Right forelimb (tissue), 1 donor: ENCODE results near the gene MYF5.
"Not testable (repeated sequence)": the region's sequence is repeated elsewhere in the genome, so short reads cannot be mapped to it uniquely, and the experiment has no call there.

Experiments
- DNase-seq: peaks from one replicate; pipeline ENCODE4 v3.0.0-alpha.2; 2018

The MYF5 gene

DNA sequence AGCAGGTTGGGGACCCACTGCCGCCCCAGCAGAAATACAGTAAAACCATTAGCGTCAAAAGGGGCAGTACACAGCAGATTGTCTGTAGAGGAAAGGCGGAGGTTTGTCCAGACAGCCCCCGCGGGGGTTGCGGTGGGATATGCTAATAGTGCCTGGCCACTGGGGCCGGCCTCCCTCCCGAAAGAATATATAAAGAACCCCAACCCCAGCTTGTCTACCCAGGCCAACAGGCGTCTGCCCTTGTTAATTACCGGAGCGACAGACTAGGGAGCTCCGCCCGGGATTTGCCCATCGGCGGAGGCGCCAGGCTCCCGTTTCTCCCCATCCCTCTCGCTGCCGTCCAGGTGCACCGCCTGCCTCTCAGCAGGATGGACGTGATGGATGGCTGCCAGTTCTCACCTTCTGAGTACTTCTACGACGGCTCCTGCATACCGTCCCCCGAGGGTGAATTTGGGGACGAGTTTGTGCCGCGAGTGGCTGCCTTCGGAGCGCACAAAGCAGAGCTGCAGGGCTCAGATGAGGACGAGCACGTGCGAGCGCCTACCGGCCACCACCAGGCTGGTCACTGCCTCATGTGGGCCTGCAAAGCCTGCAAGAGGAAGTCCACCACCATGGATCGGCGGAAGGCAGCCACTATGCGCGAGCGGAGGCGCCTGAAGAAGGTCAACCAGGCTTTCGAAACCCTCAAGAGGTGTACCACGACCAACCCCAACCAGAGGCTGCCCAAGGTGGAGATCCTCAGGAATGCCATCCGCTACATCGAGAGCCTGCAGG is at the start of gene MYF5:
MYF5 (plus strand) TSS at position 217 of the 774 bp plus-strand sequence; CDS start at position 369, 152 bp downstream.
- peak; percentile 60 for DNase-seq

- no peak for DNase-seq
Measured at GRCh38 chr12:80670214-80670613, 46.5 kb upstream of the MYF5 start.

DNA sequence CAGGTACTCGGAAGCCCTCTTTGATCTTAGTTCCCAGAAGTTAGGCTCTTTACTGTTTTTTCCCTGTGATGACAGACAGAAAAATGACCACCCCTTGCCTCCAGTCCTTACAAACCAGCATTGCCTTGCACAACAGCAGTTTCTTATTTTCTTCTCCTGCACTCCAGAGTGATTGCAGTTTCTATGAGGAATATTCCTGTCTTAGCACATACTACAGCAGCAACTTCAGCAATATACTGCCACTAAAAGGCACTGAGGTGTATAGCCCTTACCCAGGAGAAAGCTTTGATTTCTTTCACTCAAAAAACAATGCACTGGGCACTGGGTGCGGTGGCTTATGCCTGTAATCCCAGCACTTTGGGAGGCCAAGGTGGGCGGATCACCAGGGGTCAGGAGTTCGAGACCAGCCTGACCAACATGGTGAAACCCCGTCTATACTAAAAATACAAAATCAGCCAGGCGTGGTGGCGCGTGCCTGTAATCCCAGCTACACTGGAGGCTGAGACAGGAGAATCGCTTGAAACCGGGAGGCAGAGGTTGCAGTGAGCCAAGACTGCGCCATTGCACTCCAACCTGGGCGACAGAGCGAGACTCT is 40.6 kb upstream of the MYF5 start:
- not testable (repeated sequence) for DNase-seq

DNA sequence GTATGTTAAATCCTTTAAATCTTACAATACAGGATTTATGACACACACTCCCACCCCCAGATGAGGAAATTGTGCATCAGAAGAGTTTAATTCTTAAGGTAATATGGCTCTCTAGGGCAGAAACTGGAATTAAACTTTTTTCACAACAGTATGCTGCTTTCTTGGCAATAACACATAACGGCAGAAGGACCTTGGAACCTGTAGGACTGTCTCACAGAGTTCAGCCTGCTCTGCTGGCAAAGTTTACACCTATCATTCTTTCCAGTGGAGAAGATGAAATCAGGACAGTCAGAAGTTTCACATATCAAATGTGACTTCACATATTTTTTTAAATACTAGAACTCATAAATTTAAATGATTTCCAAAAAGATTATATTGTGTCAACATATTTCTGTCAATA is 39.9 kb upstream of the MYF5 start:
- no peak for DNase-seq

DNA sequence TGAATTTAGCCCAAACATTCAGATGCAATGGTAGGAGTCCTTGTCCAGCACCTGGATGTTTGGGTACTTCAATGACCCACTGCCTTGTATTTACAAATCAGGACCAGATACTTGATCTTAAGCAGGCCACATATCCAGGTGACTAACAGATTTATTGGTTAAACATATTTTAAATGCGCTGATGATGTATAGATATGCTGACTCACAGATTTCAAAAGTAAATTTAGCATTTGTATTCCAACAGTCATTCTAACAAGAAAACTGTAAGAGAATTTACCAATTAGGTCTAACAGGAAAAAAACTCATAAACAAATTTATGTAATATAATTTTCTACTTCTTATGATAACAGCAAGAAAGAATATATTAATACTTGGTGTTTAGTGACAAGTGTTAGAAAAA is 38.7 kb upstream of the MYF5 start:
- DNase-seq = no peak

GRCh38 chr12:80679346-80680131 is 37.2 kb upstream of the MYF5 start:
- no peak for DNase-seq

DNA sequence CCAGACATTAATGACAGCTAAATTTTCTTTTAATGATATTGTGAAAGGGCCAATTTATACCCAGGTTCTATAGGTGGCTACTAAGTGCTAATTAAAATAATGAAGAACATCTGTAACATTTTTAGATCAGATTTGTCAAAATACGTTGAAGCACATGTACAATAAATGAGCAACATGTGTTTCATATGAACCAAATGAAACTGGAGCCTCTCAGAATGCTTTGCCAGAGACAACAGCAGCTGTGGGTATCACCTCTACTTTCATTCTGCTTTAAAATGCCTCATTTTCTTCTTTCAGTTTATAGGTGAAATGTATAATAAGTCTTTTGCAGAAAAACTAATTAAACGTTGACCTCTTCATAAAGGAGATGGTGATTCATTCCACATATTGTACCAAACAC is 35.4 kb upstream of the MYF5 start:
- DNase-seq = no peak

- DNase-seq = no peak
Measured at GRCh38 chr12:80681786-80682185, 34.9 kb upstream of the MYF5 start.

DNA sequence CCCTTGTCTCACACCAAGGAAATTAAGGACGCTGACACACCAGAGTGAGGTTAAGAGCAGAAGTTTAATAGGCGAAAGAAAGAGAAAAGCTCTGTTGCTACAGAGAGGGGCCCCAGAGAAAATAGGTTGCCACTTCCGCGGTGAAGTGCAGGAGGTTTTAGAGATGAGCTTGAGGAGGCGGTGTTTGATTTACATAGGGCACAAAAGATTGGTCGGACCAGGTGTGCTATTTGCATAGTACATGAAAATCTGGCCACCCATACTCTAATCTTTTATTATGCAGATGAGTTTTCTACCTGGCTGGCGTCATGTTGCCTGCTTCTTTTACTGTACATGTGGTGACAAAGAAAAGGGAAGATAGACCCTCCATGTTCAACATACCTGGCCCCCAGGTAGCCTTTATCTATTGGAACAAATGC is 32.6 kb upstream of the MYF5 start:
- no peak for DNase-seq

DNA sequence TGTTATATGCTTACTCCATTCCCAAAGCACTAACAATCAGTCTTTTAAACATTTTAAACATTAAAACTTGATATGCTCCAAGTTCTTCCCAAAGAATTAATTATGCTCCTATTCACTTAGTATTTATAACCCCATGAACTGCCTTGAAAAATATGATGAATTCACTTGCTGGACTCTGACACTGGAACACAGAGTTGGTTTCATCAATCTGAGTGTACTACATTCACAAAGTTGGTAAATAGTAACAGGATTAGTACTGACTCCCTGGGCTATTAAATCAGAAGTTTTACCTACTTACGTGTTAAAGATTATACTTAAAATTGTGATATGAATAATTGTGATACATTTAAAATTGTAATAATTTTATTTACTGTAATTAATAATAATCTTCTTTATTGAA is 26.6 kb upstream of the MYF5 start:
- DNase-seq = no peak

GRCh38 chr12:80690513-80690912 is 26.2 kb upstream of the MYF5 start:
- no peak for DNase-seq

- no peak for DNase-seq
Measured at GRCh38 chr12:80692114-80692513, 24.6 kb upstream of the MYF5 start.

- no peak for DNase-seq
Measured at GRCh38 chr12:80697270-80697887, 19.3 kb upstream of the MYF5 start.

DNA sequence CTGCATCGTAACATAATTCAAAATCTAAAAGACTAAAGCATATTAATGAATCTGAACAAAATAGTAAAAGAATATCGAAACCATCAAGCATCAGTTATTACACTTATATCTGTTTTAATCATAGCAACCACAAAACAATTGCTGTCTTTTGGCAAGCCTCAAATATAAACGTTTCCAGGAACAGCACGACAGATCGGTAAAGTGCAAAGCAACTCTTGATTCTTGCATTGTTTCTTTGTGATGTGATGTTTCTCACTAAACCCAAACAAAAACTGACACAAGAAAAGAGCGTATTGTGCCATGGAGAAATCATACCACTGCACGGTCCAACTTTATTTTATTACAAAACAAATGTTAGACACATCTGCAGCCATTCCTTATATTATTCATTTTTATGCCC is 18.5 kb upstream of the MYF5 start:
- no peak for DNase-seq

DNA sequence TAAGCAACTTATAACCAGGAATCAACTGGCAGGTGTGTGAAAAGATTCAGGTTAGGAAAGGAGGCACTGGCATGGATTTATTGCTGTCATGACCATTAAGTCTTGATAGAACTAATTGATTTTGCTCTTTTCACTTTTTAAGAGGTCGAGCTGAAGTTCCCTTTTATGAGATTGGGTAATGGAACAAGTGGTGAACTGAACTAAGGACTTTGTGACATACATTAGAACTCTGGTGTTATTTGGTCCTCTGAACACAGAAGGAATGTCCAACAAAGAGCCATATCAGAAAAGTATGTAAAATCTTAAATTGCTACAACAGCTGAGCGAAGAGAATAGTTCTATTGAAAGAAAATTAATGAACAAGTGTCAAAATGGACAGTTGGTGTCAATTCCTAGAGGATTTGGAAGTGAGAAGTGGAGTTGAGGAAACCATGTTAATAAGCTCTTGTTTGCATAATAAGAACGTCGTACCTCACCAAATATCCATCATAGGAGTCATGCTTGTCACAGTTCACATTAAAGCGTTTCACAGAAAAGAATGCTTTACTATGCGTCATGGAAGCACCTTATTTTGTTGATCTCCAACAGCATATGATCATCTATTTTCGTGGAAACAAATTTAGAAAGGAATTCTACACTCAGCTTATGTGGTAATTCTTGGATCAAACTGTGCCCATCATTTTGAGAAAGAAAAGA is 17.7 kb upstream of the MYF5 start:
- no peak for DNase-seq

GRCh38 chr12:80700327-80700726 is 16.4 kb upstream of the MYF5 start:
- DNase-seq = no peak

GRCh38 chr12:80701388-80701787 is 15.3 kb upstream of the MYF5 start:
- no peak for DNase-seq

GRCh38 chr12:80702889-80703805 is 13.6 kb upstream of the MYF5 start:
- no peak for DNase-seq

- no peak for DNase-seq
Measured at GRCh38 chr12:80704420-80704819, 12.3 kb upstream of the MYF5 start.

DNA sequence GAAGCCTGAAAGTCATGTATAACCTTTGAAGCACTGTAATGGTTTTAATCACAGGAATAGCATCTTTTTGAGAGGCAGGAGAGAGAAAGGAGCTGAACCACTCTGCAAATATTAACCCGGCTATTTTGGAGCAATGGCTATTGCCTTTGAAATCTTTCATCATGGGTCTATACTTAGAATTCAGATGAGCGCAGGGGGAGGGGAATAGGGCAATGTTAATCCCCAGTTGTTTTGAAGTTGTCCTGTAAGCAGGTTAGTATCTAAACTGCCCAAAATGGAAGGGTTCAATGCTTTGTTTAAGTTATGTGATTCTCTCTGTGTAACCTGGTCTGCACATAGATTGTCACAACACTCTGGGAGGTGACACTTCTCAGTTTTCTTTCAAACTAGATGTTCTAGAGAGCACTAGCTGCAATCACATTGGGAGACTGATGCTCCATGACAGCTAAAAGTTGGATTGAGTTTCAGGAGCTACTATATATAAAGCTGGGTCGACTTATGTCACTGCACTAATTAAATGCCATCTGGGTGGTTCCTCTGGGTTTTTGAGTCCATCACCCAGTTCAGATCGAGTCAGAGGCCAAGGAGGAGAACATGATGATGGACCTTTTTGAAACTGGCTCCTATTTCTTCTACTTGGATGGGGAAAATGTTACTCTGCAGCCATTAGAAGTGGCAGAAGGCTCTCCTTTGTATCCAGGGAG is 9.4 kb upstream of the MYF5 start, which contains the start of gene MYF6:
MYF6 (plus strand) TSS at position 509 of the 704 bp plus-strand sequence; CDS start at position 595, 86 bp downstream.
- no peak for DNase-seq

GRCh38 chr12:80707830-80708258 is 8.9 kb upstream of the MYF5 start:
- no peak for DNase-seq
